HEK293T (cell line): ENCODE results near the gene IER5.

Experiments
- ARNT ChIP-seq: fragments of 450-650 bp; IDR thresholded peaks from 2 replicates; pipeline ENCODE4 v1.6.1; 2017; ENCODE audit warnings: mild to moderate bottlenecking
- CTBP1 ChIP-seq: fragments of 450-650 bp; IDR thresholded peaks from 2 replicates; pipeline ENCODE4 v1.6.1; 2016; ENCODE audit warnings: borderline replicate concordance
- L3MBTL2 ChIP-seq: fragments of 450-650 bp; conservative IDR thresholded peaks from 2 replicates; pipeline ENCODE4 v1.6.1; 2016; ENCODE audit warnings: mild to moderate bottlenecking
- NFRKB ChIP-seq: fragments of 450-650 bp; IDR thresholded peaks from 2 replicates; pipeline ENCODE4 v1.6.1; 2016; ENCODE audit warnings: mild to moderate bottlenecking, moderate library complexity
- SP1 ChIP-seq: fragments of 450-650 bp; IDR thresholded peaks from 2 replicates; pipeline ENCODE4 v1.6.1; 2017
- TARDBP ChIP-seq: fragments of 450-650 bp; IDR thresholded peaks from 2 replicates; pipeline ENCODE4 v1.6.1; 2016

DNA sequence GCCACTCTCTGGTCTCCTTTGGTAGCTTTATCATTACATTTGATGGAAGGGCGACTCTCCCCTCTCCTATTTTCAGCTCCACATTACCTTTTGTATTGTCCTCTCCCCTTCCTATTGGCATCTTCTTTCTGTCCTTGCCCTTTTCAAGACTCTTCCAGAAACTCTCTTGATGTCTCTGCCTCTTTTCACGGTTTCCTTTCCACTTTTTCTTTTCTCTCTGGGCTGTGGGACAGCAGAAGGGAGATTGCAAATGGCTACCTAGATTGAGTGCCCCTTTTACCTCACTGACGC lies 17.5 kb downstream of the IER5 start:
- TF ChIP-seq CTBP1 (no peak), SP1 (no peak), L3MBTL2 (no peak), NFRKB (no peak), TARDBP (no peak), ARNT (no peak)
